ENCODE results near the gene SLC15A1. TPM values are rescaled to one million over a fixed set of nuclear protein-coding genes. Genes with fewer than 3 reads are reported as not detected.

SLC15A1 gene
- polyA plus RNA-seq, 1 donor (not counting 4 experiments of a cell fraction or from before 2014, with no cell fraction given), result 0.10 TPM

GRCh38 chr13:98769736-98770135 is 17.3 kb upstream of the SLC15A1 start:
- H3K9me3 ChIP-seq (ENCODE audit: control insufficient read depth, low read depth, low read length), result no peaks in the 10 kb centered on the region
- no peaks in the 10 kb centered on the region for H3K36me3 ChIP-seq (ENCODE audit: control insufficient read depth in 2 of 2, extremely low read depth in 1 of 2, insufficient read depth in 2 of 2, low read length in 2 of 2)
- dilution Hi-C loops (cut with MboI; ENCODE audit: extremely low pct_ligation_motif_present, low sequenced_read_pairs), result no loop called here
- no peak for DNase-seq (ENCODE audit: low read depth, low spot score)
- H3K27ac ChIP-seq (ENCODE audit: control insufficient read depth, insufficient read depth, low read length), result no peak overlapping the region
- TF ChIP-seq CTCF (optimal IDR thresholded peaks at IDR 0.05 in 1 of 3, IDR thresholded peaks at IDR 0.05 in 1 of 3, conservative IDR thresholded peaks at IDR 0.05 in 1 of 3; ENCODE audit: extremely low read depth in 1 of 3, insufficient read depth in 2 of 3, low read length in 3 of 3) (no peak), EZH2 (IDR thresholded peaks at IDR 0.05; ENCODE audit: low read length) (no peak)
- H3K4me3 ChIP-seq (ENCODE audit: control insufficient read depth in 2 of 3, extremely low read depth in 1 of 3, insufficient read depth in 2 of 3, low read depth in 1 of 3, low read length in 3 of 3), result no peak overlapping the region
- H4K20me1 ChIP-seq (ENCODE audit: control insufficient read depth, extremely low read depth, insufficient read depth, low read length), result no peaks in the 10 kb centered on the region
- no peak for FAIRE-seq
- H3K9ac ChIP-seq (ENCODE audit: control insufficient read depth, extremely low read depth, insufficient read depth, low read length), result no peak overlapping the region
- no peaks in the 10 kb centered on the region for H3K79me2 ChIP-seq (ENCODE audit: control insufficient read depth, insufficient read depth, low read length)
- H2AFZ ChIP-seq (ENCODE audit: control insufficient read depth, low read length), result no peak overlapping the region
- H3K4me2 ChIP-seq (ENCODE audit: control insufficient read depth, extremely low read depth, insufficient read depth, low read depth, low read length), result no peak overlapping the region
- H3K4me1 ChIP-seq (ENCODE audit: control insufficient read depth, extremely low read depth, insufficient read depth, low read length), result no peaks in the 10 kb centered on the region
- no peaks in the 10 kb centered on the region for H3K9me1 ChIP-seq (ENCODE audit: control insufficient read depth, extremely low read depth, insufficient read depth, low read length)
- no peaks in the 10 kb centered on the region for H3K27me3 ChIP-seq (ENCODE audit: control insufficient read depth, extremely low read depth, insufficient read depth, low read length)

GRCh38 chr13:98768522-98768921 is 16.1 kb upstream of the SLC15A1 start:
- H3K27ac ChIP-seq (ENCODE audit: control insufficient read depth, insufficient read depth, low read length), result no peak overlapping the region
- H2AFZ ChIP-seq (ENCODE audit: control insufficient read depth, low read length), result no peak overlapping the region
- H3K79me2 ChIP-seq (ENCODE audit: control insufficient read depth, insufficient read depth, low read length), result no peaks in the 10 kb centered on the region
- H3K27me3 ChIP-seq (ENCODE audit: control insufficient read depth, extremely low read depth, insufficient read depth, low read length), result no peaks in the 10 kb centered on the region
- DNase-seq (ENCODE audit: low read depth, low spot score) (no peak), FAIRE-seq (no peak)
- no peaks in the 10 kb centered on the region for H3K4me1 ChIP-seq (ENCODE audit: control insufficient read depth, extremely low read depth, insufficient read depth, low read length)
- no peaks in the 10 kb centered on the region for H3K9me1 ChIP-seq (ENCODE audit: control insufficient read depth, extremely low read depth, insufficient read depth, low read length)
- no peaks in the 10 kb centered on the region for H3K9me3 ChIP-seq (ENCODE audit: control insufficient read depth, low read depth, low read length)
- TF ChIP-seq EZH2 (IDR thresholded peaks at IDR 0.05; ENCODE audit: low read length), result no peak
- no peak for TF ChIP-seq CTCF (optimal IDR thresholded peaks at IDR 0.05 in 1 of 3, IDR thresholded peaks at IDR 0.05 in 1 of 3, conservative IDR thresholded peaks at IDR 0.05 in 1 of 3; ENCODE audit: extremely low read depth in 1 of 3, insufficient read depth in 2 of 3, low read length in 3 of 3)
- no peaks in the 10 kb centered on the region for H4K20me1 ChIP-seq (ENCODE audit: control insufficient read depth, extremely low read depth, insufficient read depth, low read length)
- H3K4me3 ChIP-seq (ENCODE audit: control insufficient read depth in 2 of 3, extremely low read depth in 1 of 3, insufficient read depth in 2 of 3, low read depth in 1 of 3, low read length in 3 of 3), result no peak overlapping the region
- H3K9ac ChIP-seq (ENCODE audit: control insufficient read depth, extremely low read depth, insufficient read depth, low read length), result no peak overlapping the region
- no peaks in the 10 kb centered on the region for H3K36me3 ChIP-seq (ENCODE audit: control insufficient read depth in 2 of 2, extremely low read depth in 1 of 2, insufficient read depth in 2 of 2, low read length in 2 of 2)
- no peak overlapping the region for H3K4me2 ChIP-seq (ENCODE audit: control insufficient read depth, extremely low read depth, insufficient read depth, low read depth, low read length)
- dilution Hi-C loops (cut with MboI; ENCODE audit: extremely low pct_ligation_motif_present, low sequenced_read_pairs), result no loop called here

All from keratinocyte (primary cell).